Measurements from ENCODE around the gene GAS6.

Gene GAS6

GRCh38 chr13:113886561-113887112, 22.8 kb upstream of the GAS6 start:
- DNase-seq = no peak

GRCh38 chr13:113884821-113885220, 20.9 kb upstream of the GAS6 start:
- DNase-seq = no peak

GRCh38 chr13:113883921-113884804, 20.3 kb upstream of the GAS6 start:
- DNase-seq = no peak

- DNase-seq = no peak
These were observed 19.5 kb upstream of the GAS6 start for GRCh38 chr13:113883314-113883811.

- DNase-seq = no peak
These were observed 18.8 kb upstream of the GAS6 start for GRCh38 chr13:113882716-113883115.

GRCh38 chr13:113882267-113882630, 18.4 kb upstream of the GAS6 start:
- no peak for DNase-seq

GRCh38 chr13:113881614-113882266, 17.9 kb upstream of the GAS6 start:
- no peak for DNase-seq

- DNase-seq = no peak
These were observed 17.1 kb upstream of the GAS6 start for GRCh38 chr13:113880651-113881611.

- no peak for DNase-seq
These were observed 15.9 kb upstream of the GAS6 start for GRCh38 chr13:113879494-113880360.

- no peak for DNase-seq
These were observed 15.1 kb upstream of the GAS6 start for GRCh38 chr13:113879017-113879416.

GRCh38 chr13:113877149-113877990, 13.5 kb upstream of the GAS6 start:
- DNase-seq = no peak

- DNase-seq = no peak
These were observed 12.7 kb upstream of the GAS6 start for GRCh38 chr13:113876346-113877148.

GRCh38 chr13:113875837-113876281, 12.0 kb upstream of the GAS6 start:
- no peak for DNase-seq

GRCh38 chr13:113875429-113875815, 11.5 kb upstream of the GAS6 start:
- DNase-seq = no peak

GRCh38 chr13:113874579-113875428, 10.9 kb upstream of the GAS6 start:
- DNase-seq = no peak

GRCh38 chr13:113874177-113874576, 10.3 kb upstream of the GAS6 start:
- no peak for DNase-seq

GRCh38 chr13:113869263-113869662, 5.4 kb upstream of the GAS6 start:
- DNase-seq = no peak

GRCh38 chr13:113867913-113868312, 4.0 kb upstream of the GAS6 start:
- peak; percentile 14 for DNase-seq

GRCh38 chr13:113865427-113865826, 1.6 kb upstream of the GAS6 start:
- no peak for DNase-seq
